Mesothelial cell of epicardium (in vitro differentiated cells): ENCODE data around the gene ZIC5. TPM values are rescaled to one million over a fixed set of nuclear protein-coding genes. Genes with fewer than 3 reads are reported as not detected.

Experiments used
- DNase-seq, 2 experiments: peaks; one replicate each; pipeline ENCODE4 v3.0.0; 2021; ENCODE audit warnings: low spot score in 2 of 2; ENCODE audit not compliant: unreplicated experiment in 2 of 2
- H3K27ac Mint-ChIP-seq: 2 replicates; pipeline ENCODE4 v1.8.0; 2021; ENCODE audit warnings: mixed read lengths
- H3K27me3 Mint-ChIP-seq: 2 replicates; pipeline ENCODE4 v1.8.0; 2021; ENCODE audit warnings: low read depth, mixed read lengths
- H3K36me3 Mint-ChIP-seq: 2 replicates; pipeline ENCODE4 v1.8.0; 2021; ENCODE audit warnings: mixed read lengths
- H3K4me1 Mint-ChIP-seq: 2 replicates; pipeline ENCODE4 v1.8.0; 2021; ENCODE audit warnings: mixed read lengths
- H3K4me3 Mint-ChIP-seq: 2 replicates; pipeline ENCODE4 v1.8.0; 2021; ENCODE audit warnings: mild to moderate bottlenecking, moderate library complexity, mixed read lengths
- H3K9me3 Mint-ChIP-seq: 2 replicates; pipeline ENCODE4 v1.8.0; 2021; ENCODE audit warnings: mixed read lengths
- CTCF ChIP-seq: fragments of 200-600 bp; sonication (generic); IDR thresholded peaks from one replicate; pipeline ENCODE4 v1.5.0; 2021; ENCODE audit warnings: antibody characterized with exemption; ENCODE audit not compliant: unreplicated experiment
- total RNA-seq: library from RNA; stranded (reverse); gene quantifications from 3 replicates; pipeline ENCODE4 v1.2.1, GENCODE V29; 2021

ZIC5 gene
- total RNA-seq: not detected in 3 replicates

- peaks cover 83% of the 10 kb centered on the region for H3K27me3 Mint-ChIP-seq
- no peak for DNase-seq
- no peak for TF ChIP-seq CTCF
- peaks cover 13% of the 10 kb centered on the region for H3K4me1 Mint-ChIP-seq
- no peaks in the 10 kb centered on the region for H3K36me3 Mint-ChIP-seq
- H3K4me3 Mint-ChIP-seq: no peak within 1 kb of the TSS
- H3K27ac Mint-ChIP-seq: no peak within 1 kb of the TSS
- no peaks in the 10 kb centered on the region for H3K9me3 Mint-ChIP-seq
Measured at GRCh38 chr13:99971576-99972189, at the start of gene ZIC5. TSS of gene ZIC5 (minus strand) at chr13:99971767. CDS start at chr13:99971603, 164 bp downstream.

- Mint-ChIP-seq H3K27ac (no peak overlapping the region), H3K27me3 (peaks cover 5% of the 10 kb centered on the region), H3K36me3 (no peaks in the 10 kb centered on the region), H3K4me1 (no peaks in the 10 kb centered on the region), H3K4me3 (no peak overlapping the region), H3K9me3 (no peaks in the 10 kb centered on the region)
- DNase-seq: no peak
- TF ChIP-seq CTCF: no peak
Measured at GRCh38 chr13:100019780-100020356, 48.3 kb upstream of the ZIC5 start.

- peaks cover 4% of the 10 kb centered on the region for H3K9me3 Mint-ChIP-seq
- DNase-seq: no peak
- H3K27me3 Mint-ChIP-seq: peaks cover 9% of the 10 kb centered on the region
- H3K27ac Mint-ChIP-seq: no peak overlapping the region
- no peak for TF ChIP-seq CTCF
- H3K4me3 Mint-ChIP-seq: no peak overlapping the region
- no peaks in the 10 kb centered on the region for H3K36me3 Mint-ChIP-seq
- H3K4me1 Mint-ChIP-seq: no peaks in the 10 kb centered on the region
Measured at GRCh38 chr13:100014621-100015020, 43.1 kb upstream of the ZIC5 start.

GRCh38 chr13:99998261-99998660 is 26.7 kb upstream of the ZIC5 start:
- Mint-ChIP-seq H3K27me3 (peaks cover 80% of the 10 kb centered on the region), H3K27ac (no peak overlapping the region), H3K4me1 (no peaks in the 10 kb centered on the region), H3K4me3 (no peak overlapping the region), H3K36me3 (no peaks in the 10 kb centered on the region), H3K9me3 (peaks cover under 1% of the 10 kb centered on the region)
- TF ChIP-seq CTCF: no peak
- DNase-seq: no peak

GRCh38 chr13:99997702-99998214 is 26.2 kb upstream of the ZIC5 start:
- H3K4me3 Mint-ChIP-seq: no peak overlapping the region

More at GRCh38 chr13:99997702-99998214, 26.2 kb upstream of the ZIC5 start:
- TF ChIP-seq CTCF: no peak
- Mint-ChIP-seq H3K9me3 (no peaks in the 10 kb centered on the region), H3K27ac (no peak overlapping the region), H3K4me1 (no peaks in the 10 kb centered on the region), H3K36me3 (no peaks in the 10 kb centered on the region), H3K27me3 (peaks cover 85% of the 10 kb centered on the region)
- DNase-seq: no peak
